Inflammatory macrophage treated with lipopolysaccharide for 1 hour (primary cell): Measurements from ENCODE around the gene NDUFS7.

Source experiments
- DNase-seq, 2 donors: peaks; one replicate each; pipeline ENCODE4 v3.0.0-alpha.2; 2020 to 2022

NDUFS7 gene

DNA sequence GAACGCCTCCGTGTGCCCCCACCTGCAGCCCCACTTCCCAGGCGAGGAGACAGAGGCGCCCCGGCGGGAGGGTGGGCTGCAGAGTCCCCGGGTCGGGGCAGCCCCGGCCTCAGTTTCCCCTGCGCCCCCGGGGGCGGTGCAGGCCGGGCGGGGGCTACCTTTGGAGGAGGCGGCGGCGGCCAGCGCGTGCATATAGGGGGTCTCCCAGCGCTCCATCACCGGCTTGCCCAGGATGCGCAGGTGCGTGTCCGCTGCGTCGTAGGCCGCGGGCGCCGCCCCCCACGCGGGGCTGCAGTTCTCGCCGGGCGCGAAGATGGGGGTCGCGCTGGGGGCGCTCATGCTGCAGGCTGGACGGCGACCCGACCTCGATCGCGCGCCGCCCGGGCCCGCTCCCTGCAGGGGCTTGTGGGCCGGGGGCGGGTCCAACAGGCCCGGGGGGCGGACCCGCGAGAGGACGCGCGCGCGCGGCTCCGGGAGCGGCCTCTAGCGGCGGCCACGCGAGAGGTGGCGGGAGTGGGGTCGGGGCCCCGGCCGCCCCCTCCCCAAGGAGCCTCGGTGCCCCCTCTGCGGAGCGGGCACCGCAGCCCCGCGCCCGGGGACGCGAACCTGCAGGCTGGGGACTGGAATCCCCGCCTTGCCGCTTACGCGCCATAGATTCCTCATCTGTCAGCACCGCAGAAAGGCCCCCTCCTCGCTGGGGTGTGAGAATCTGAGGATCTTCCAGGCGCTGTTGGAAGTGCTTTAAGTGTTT lies 17.6 kb downstream of the NDUFS7 start, which contains the start of gene GAMT:
TSS of gene GAMT (minus strand) at position 405 of the 751 bp plus-strand sequence. CDS start at position 339, 66 bp downstream.
- no peak for DNase-seq

DNA sequence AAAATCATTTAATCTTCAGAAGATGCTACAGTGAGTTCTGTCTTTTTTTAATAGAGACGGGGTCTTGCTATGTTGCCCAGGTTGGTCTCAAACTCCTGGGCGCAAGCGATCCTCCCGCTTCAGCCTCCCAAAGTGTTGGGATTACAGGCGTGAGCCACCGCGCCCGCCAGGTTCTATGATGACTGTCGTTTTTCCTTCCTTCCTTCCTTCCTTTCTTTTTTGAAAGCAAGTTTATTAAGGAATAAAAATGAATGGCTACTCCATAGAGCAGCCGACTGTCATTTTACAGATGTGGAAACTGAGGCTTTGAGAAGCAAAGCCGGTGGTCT lies 18.1 kb downstream of the NDUFS7 start:
- no peak for DNase-seq

- no peak for DNase-seq
These were observed 18.8 kb downstream of the NDUFS7 start for GRCh38 chr19:1402411-1403070.

- DNase-seq: peak; percentile 98 to 99
These were observed 23.2 kb downstream of the NDUFS7 start for GRCh38 chr19:1406774-1407527.

DNA sequence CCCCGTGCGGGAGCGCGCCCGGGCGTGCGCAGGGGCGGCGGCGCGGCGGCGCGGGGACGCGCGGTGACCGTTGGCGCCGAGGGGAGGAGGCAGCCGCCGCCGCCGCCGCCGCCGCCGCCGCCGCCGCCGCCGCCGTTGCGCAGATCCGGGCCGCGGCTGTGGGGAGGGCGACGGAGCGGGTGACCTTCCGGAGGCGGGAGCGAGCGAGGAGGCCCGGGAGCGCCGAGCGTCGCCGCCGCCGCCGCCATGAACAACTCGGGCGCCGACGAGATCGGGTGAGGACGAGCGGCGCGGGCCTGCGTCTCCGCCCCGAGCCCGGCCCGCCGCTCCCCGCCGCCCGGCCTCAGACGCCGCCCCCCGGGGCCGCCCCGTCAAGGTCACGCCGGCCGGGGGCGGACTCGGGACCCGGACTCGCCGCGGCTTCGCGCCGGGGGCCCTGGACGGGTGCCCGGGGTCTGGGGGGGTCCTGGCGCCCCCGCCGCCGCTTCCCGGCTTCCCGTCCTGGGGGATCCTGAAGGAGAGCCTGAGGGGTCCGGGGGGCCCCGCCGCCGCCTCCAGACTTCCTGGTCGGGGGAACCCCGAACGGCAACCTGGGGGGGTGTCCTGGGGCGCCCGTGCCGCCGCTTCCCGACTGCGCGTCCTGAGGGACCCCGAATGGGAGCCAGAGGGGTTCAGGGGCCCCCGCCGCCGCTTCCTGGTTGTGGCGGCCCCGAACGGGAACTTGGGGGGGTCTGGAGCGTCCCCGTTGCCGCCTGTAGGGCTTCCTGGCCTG lies 24.0 kb downstream of the NDUFS7 start, which contains the start of gene DAZAP1:
TSS of gene DAZAP1 (plus strand) at position 59 of the 772 bp plus-strand sequence. CDS start at position 247, 188 bp downstream.
- DNase-seq: peak; percentile 35 to 40

DNA sequence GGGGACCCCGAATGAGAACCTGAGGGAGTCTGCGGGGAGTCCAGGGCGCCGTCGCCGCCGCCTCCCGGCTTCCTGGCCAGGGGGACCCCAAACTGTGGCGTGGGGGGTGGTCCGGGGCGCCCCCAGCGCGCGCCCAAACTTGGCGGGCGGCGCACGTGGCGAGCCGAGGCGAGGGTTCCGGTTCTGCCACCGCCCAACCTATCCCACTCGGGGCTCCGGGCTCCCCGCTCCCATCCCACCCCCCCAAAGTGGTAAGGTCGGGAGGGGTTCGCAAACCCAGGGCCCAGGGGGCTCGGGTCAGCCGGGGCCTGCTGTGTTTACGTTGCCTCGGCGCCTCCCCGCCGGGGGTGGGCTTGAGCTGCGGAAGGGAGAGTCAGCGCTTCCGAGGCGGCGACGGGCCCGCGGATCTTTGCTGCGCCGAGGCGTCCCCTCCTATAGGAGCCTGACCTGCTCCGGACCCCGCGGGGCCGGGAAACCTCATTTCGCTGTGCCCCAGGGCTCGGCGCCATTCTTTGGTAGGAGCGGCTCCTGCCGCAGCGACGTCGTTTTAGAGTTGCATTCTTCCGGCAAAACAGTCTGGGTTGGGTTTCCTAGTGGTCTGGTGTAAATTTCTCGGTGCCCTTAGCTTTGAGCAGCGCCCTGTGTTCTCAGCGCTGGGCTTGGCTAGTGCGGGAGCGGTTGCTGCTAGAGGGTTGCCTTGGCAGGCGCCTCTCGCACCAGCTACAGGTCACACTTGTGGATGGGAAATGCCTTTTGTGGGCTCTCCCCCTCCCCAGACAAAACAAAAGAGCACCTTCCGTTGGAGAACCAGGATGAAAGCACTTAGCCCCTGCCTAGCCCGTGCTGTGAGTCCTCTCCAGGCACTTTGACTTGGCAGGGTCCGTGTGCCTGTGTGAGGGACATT lies 24.8 kb downstream of the NDUFS7 start:
- peak in 1 of 2 donors; percentile 31 for DNase-seq

- no peak for DNase-seq
These were observed 25.7 kb downstream of the NDUFS7 start for GRCh38 chr19:1409204-1410005.

DNA sequence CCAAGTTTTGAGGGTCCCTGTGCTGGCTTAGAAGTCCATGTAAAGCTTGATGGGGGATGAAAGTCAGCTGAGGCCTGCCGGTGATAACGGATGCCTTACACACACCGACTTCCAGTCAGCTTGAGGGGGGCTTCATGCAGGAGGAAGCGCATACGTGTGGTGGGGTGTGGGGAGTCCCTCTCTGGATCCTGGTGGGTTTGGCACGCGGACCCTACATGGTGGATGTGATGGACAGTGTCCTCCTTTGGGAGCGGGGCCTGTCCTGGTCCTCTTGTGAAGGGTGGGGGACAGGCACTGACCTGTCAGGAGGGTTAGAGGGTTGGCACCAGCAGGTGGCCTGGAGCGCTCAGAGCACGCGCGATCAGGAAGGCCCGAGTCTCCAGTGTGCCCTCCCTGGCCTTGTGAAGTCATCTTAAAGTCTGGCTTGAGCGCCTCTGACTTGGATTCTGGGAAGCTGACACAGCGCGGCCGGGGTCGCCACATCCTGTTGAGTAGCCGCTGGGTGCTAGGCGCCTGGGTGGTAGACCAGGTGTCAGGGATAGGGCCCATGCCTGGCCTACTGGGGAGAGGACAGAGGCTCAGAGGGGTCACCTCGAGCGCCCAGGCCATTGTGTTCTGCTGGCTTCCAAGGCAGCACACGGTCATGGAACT lies 26.6 kb downstream of the NDUFS7 start:
- DNase-seq: no peak

DNA sequence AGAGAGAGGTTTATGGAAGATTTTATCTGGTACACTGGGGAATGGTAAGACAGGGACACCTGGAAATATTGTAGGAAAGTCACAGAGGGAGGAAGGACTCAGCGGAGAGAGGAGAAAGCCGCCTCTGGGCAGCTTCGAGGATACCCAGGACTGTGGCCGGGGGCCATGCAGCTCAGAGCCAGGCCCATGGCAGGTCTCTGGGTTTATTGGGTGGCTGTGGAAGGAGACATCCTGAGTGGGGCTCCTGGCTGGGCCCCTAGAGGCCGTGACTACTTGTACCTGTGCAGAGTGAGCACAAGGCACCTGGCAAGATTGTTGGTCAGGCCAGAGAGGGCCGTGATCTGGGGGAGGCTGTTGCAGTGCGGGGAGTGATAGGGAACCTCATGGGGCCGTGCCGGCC lies 27.1 kb downstream of the NDUFS7 start:
- DNase-seq: no peak

GRCh38 chr19:1411255-1412191 lies 27.8 kb downstream of the NDUFS7 start:
- DNase-seq: no peak

GRCh38 chr19:1412323-1412923 lies 28.7 kb downstream of the NDUFS7 start:
- DNase-seq: no peak

DNA sequence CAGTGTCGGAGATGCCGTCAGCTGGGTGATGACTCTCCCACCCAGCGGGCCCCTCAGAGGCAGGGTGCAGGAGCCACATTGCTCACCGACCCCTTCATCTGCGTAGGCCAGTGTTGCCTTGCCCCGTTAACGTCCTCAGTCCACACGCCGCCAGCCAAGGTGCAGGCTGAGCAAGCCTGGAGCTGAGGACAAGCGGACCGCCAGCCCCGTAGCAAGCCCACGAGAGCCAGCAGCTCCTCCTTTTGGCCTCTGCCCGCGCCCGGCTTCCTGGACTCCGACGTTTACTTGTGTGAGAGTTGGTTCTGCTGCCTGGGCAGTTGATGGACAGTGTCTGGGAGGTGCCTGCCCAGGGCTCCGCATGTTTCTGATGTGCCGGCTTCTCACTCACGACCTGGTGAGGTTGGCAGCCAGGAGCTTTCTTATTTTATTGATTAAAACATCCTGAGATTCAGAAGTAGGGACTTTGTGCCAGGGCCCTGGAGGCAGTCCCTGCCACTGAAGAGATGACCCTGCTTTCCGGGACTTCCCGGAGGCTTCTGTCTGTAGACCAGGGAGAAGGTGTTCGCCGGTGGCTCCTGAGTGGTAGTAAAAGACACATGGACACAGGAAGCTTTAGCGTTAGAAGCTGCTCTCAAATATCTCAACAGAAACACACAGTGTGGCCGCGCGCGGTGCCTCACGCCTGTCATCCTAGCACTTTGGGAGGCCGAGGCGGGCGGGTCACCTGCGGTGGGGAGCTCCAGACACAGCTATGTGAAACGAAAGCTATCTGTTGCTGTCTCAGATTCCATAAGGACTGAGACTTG lies 29.5 kb downstream of the NDUFS7 start:
- no peak for DNase-seq

DNA sequence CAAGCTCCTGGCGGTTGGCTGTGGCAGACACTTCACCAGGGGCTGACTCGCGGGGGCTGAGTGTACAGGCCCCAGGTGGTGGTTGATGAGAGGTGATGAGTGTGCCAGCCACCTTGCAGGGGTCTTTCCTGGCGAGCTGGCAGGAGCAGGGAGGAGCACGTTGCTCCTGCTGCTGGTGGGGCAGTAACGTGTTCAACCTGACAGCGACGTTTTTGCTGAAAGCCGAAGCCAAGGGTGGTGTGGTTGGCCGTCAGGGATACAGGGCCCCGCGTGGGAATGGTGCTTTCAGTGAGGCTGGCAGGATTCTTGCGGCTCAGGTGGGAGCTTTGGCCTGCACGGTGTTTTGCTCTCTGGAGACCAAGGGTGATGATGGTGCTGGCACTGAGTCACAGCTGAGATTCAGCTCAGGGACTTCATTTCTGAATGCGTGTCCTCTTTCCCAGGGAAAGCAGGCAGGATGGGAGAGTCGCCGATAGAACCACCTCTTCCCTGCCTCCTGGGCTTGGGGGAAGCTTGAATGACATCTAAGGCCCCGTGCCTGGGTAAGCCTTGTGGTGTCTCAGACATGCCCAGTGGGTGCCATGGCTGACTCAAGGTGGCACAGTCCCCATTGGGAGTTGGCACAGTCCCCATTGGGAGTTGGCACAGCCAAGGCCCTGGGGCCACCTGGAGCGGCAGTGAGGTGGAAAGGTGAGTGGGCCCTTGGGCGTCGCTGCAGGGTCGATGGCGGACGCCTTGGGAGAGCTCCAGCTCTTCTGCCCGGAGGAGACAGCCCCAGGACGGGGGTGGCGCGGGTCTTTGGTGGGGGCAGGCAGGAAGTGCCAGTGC lies 32.5 kb downstream of the NDUFS7 start:
- DNase-seq: no peak

- DNase-seq: no peak
These were observed 33.4 kb downstream of the NDUFS7 start for GRCh38 chr19:1417145-1417544.

- DNase-seq: no peak
These were observed 34.2 kb downstream of the NDUFS7 start for GRCh38 chr19:1417681-1418495.

DNA sequence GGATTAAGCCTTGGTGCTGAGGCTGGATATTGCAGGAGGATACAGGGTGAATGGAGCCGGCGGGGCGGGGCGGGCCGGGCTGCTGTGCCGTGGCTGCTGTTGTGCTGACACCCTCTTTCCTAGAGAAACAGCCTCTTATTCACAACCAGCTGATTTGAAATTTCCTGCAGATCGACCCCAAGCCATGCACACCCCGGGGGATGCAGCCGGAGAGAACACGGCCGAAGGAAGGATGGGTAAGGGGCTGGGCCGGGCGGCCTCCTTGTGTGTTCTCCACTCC lies 34.7 kb downstream of the NDUFS7 start:
- DNase-seq: no peak
